ENCODE measurements around the gene CHCHD6. TPM values are rescaled to one million over a fixed set of nuclear protein-coding genes. Genes with fewer than 3 reads are reported as not detected.

The CHCHD6 gene
- total RNA-seq, 2 experiments from 2014 or later = 8.7 to 9.3 TPM

GRCh38 chr3:126954141-126954842 lies 250.3 kb downstream of the CHCHD6 start:
- CTCF ChIA-PET = no interaction called here
- Mint-ChIP-seq H3K27me3 (no peaks in the 10 kb centered on the region), H3K9me3 (no peaks in the 10 kb centered on the region), H3K4me1 (ENCODE audit: low read depth) (no peaks in the 10 kb centered on the region), H3K36me3 (ENCODE audit: low read depth) (peaks cover 4% of the 10 kb centered on the region), H3K4me3 (no peak overlapping the region), H3K27ac (no peak overlapping the region)
- Histone ChIP-seq H3K36me3 (ENCODE audit: insufficient read depth, low read length) (no peaks in the 10 kb centered on the region), H3K9me3 (ENCODE audit: control insufficient read depth in 1 of 2, insufficient read depth in 1 of 2, low read length in 2 of 2) (no peaks in the 10 kb centered on the region), H3K27me3 (ENCODE audit: control insufficient read depth in 1 of 2, insufficient read depth in 2 of 2, low read length in 2 of 2) (no peaks in the 10 kb centered on the region), H3K27ac (ENCODE audit: low read depth in 1 of 2, low read length in 2 of 2) (no peak overlapping the region), H3K4me3 (ENCODE audit: low read length) (no peak overlapping the region), H3K4me1 (ENCODE audit: insufficient read depth, low read length) (no peaks in the 10 kb centered on the region)
- ATAC-seq (ENCODE audit: poor library complexity) (no peak), DNase-seq (no peak)
- no peak for TF ChIP-seq CTCF (IDR thresholded peaks at IDR 0.05)
- POLR2A ChIA-PET = no interaction called here
- intact Hi-C loops (cut with DNase I, micrococcal nuclease) = no loop called here

DNA sequence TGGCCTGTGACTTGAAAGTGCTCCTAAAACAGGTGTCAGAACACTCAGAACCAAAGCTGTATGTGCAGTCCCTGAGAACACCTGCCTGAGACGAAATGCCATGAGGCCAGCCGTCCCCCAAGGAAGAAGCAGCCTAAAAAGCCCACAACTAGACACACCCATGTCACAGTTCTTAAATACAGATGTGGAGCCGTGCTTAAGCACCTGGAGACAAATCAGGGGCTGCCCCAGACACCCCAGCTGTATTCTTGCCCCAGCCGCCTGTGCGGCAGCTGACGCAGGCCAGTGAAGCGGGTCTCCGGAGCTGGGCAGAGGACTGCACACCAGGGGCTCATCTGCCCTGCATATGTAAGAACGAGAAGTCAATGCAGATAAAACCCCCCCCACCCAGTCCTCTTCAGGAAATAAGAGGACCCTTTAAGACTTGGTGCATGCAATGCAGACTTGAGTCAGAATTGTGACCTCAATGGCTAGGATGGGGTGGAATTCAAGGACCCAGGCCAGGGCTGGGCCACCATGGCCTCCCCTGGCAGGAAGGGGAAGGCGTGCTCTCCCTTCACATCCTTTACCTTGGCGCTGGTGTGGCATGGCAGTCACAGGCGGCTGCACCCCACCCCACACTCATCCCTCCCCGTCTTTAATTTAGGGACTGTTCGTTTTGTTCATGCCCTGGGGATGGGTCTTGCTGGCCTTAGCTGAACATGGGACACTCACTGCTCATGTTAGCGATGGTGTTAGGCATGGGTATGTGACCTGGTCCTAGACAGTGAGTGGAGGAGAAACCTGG lies 251.2 kb downstream of the CHCHD6 start:
- no peak for ATAC-seq (ENCODE audit: poor library complexity)
- no peaks in the 10 kb centered on the region for H3K4me1 ChIP-seq (ENCODE audit: insufficient read depth, low read length)
- Mint-ChIP-seq H3K27me3 (no peaks in the 10 kb centered on the region), H3K9me3 (no peaks in the 10 kb centered on the region), H3K4me3 (no peak overlapping the region), H3K36me3 (ENCODE audit: low read depth) (peaks cover 4% of the 10 kb centered on the region), H3K4me1 (ENCODE audit: low read depth) (no peaks in the 10 kb centered on the region), H3K27ac (no peak overlapping the region)
- POLR2A ChIA-PET = no interaction called here
- H3K36me3 ChIP-seq (ENCODE audit: insufficient read depth, low read length) = no peaks in the 10 kb centered on the region
- intact Hi-C loops (cut with DNase I, micrococcal nuclease) = no loop called here
- no peaks in the 10 kb centered on the region for H3K27me3 ChIP-seq (ENCODE audit: control insufficient read depth in 1 of 2, insufficient read depth in 2 of 2, low read length in 2 of 2)
- TF ChIP-seq CTCF (IDR thresholded peaks at IDR 0.05) = no peak
- no peak overlapping the region for H3K27ac ChIP-seq (ENCODE audit: low read depth in 1 of 2, low read length in 2 of 2)
- H3K4me3 ChIP-seq (ENCODE audit: low read length) = no peak overlapping the region
- CTCF ChIA-PET = no interaction called here
- no peak for DNase-seq
- no peaks in the 10 kb centered on the region for H3K9me3 ChIP-seq (ENCODE audit: control insufficient read depth in 1 of 2, insufficient read depth in 1 of 2, low read length in 2 of 2)

DNA sequence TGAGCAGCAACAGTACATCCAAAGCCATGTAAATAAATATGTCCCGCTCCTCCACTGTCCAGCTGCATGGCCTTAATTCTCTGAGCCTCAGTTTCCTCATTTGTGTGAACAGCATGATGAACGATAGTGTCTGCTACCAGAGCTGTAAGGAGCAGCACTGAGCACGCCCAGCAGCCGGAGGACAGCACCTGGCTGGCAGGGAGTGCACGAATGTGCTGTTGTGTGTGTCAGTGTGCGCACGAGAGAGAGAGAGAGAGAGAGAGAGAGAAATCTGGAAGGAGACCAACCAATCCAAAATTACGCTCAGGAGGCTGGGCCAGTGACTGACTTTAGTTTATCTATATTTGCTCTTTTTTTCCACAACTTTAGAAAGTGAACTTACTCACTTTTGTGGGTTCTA lies 252.3 kb downstream of the CHCHD6 start:
- no peak for ATAC-seq (ENCODE audit: poor library complexity)
- Mint-ChIP-seq H3K4me3 (no peak overlapping the region), H3K4me1 (ENCODE audit: low read depth) (no peaks in the 10 kb centered on the region), H3K36me3 (ENCODE audit: low read depth) (peaks cover 4% of the 10 kb centered on the region), H3K9me3 (no peaks in the 10 kb centered on the region), H3K27me3 (no peaks in the 10 kb centered on the region), H3K27ac (no peak overlapping the region)
- Histone ChIP-seq H3K27me3 (ENCODE audit: control insufficient read depth in 1 of 2, insufficient read depth in 2 of 2, low read length in 2 of 2) (no peaks in the 10 kb centered on the region), H3K4me1 (ENCODE audit: insufficient read depth, low read length) (no peaks in the 10 kb centered on the region), H3K9me3 (ENCODE audit: control insufficient read depth in 1 of 2, insufficient read depth in 1 of 2, low read length in 2 of 2) (no peaks in the 10 kb centered on the region), H3K36me3 (ENCODE audit: insufficient read depth, low read length) (no peaks in the 10 kb centered on the region), H3K4me3 (ENCODE audit: low read length) (no peak overlapping the region), H3K27ac (ENCODE audit: low read depth in 1 of 2, low read length in 2 of 2) (no peak overlapping the region)
- no peak for DNase-seq
- intact Hi-C loops (cut with DNase I, micrococcal nuclease) = no loop called here
- TF ChIP-seq CTCF (IDR thresholded peaks at IDR 0.05) = no peak
- POLR2A ChIA-PET = no interaction called here
- CTCF ChIA-PET = no interaction called here
